ENCODE measurements around the gene TEX48.

The TEX48 gene

GRCh38 chr9:114666401-114666800 lies 15.6 kb downstream of the TEX48 start (continued):
- TF ChIP-seq ZNF274 (IDR thresholded peaks at IDR 0.05; ENCODE audit: low read length) (no peak), ZNF274 (tag by site-specific recombination; IDR thresholded peaks at IDR 0.05; ENCODE audit: borderline replicate concordance) (no peak)

GRCh38 chr9:114664181-114664580 lies 17.8 kb downstream of the TEX48 start:
- H3K27ac ChIP-seq (ENCODE audit: extremely low read depth, low read depth, low read length): no peak overlapping the region
- ChIA-PET CTCF (interaction anchor here (0.6 to 7.5 kb wide), 11 partner anchors 11 to 259 kb away, joined by 3 to 100 read pairs (median 4); partner anchors contain the start of gene TEX48), POLR2A (no interaction called here)
- TF ChIP-seq BCL6B (tag by site-specific recombination; IDR thresholded peaks at IDR 0.05): no peak
- TF ChIP-seq ZNF266 (tag by site-specific recombination; IDR thresholded peaks at IDR 0.05; ENCODE audit: low read depth): no peak
- TF ChIP-seq GLIS2 (tag by site-specific recombination; IDR thresholded peaks at IDR 0.05): no peak
- TF ChIP-seq MYNN (tag by site-specific recombination; IDR thresholded peaks at IDR 0.05; ENCODE audit: borderline replicate concordance): no peak
- TF ChIP-seq ZNF501 (tag by site-specific recombination; IDR thresholded peaks at IDR 0.05): no peak
- TF ChIP-seq SETDB1 (IDR thresholded peaks at IDR 0.05; ENCODE audit: insufficient read length, low read length): no peak
- no peak for TF ChIP-seq TRIM28 (IDR thresholded peaks at IDR 0.05; ENCODE audit: borderline replicate concordance, low read length)
- no peak for TF ChIP-seq GLIS1 (tag by site-specific recombination; IDR thresholded peaks at IDR 0.05)
- no peak for TF ChIP-seq FEZF1 (tag by site-specific recombination; IDR thresholded peaks at IDR 0.05)
- TF ChIP-seq SALL2 (tag by site-specific recombination; IDR thresholded peaks at IDR 0.05; ENCODE audit: borderline replicate concordance): no peak
- no peak for TF ChIP-seq ZBTB44 (tag by site-specific recombination; IDR thresholded peaks at IDR 0.05)
- no peak for TF ChIP-seq ZFP3 (tag by site-specific recombination; IDR thresholded peaks at IDR 0.05; ENCODE audit: low read depth)
- no peak for TF ChIP-seq ZNF785 (tag by site-specific recombination; IDR thresholded peaks at IDR 0.05)
- no peak for TF ChIP-seq ZNF555 (tag by site-specific recombination; conservative IDR thresholded peaks at IDR 0.05)
- no peaks in the 10 kb centered on the region for H3K36me3 ChIP-seq (ENCODE audit: control insufficient read depth in 2 of 2, insufficient read depth in 1 of 2, low read length in 2 of 2)
- H3K4me1 ChIP-seq (ENCODE audit: control insufficient read depth, insufficient read depth, low read length): no peaks in the 10 kb centered on the region
- no peaks in the 10 kb centered on the region for H3K9me3 ChIP-seq (ENCODE audit: control insufficient read depth, insufficient read depth, low read depth, low read length)
- H3K4me3 ChIP-seq (ENCODE audit: low read depth, low read length): no peak overlapping the region

- ChIA-PET CTCF (interaction anchor here (0.5 to 7.5 kb wide), 39 partner anchors 9 to 1620 kb away, joined by 3 to 100 read pairs (median 4); partner anchors contain the start of genes ATP6V1G1 and TEX48), POLR2A (no interaction called here)
- H3K36me3 ChIP-seq (ENCODE audit: control insufficient read depth in 2 of 2, insufficient read depth in 1 of 2, low read length in 2 of 2): no peaks in the 10 kb centered on the region
- H3K4me1 ChIP-seq (ENCODE audit: control insufficient read depth, insufficient read depth, low read length): no peaks in the 10 kb centered on the region
- H3K9me3 ChIP-seq (ENCODE audit: control insufficient read depth, insufficient read depth, low read depth, low read length): no peaks in the 10 kb centered on the region
- H3K27ac ChIP-seq (ENCODE audit: extremely low read depth, low read depth, low read length): no peak overlapping the region
- no peak overlapping the region for H3K4me3 ChIP-seq (ENCODE audit: low read depth, low read length)
- TF ChIP-seq GFI1B (tag by site-specific recombination; IDR thresholded peaks at IDR 0.05) (no peak), ZBTB48 (tag by site-specific recombination; IDR thresholded peaks at IDR 0.05) (no peak), SCRT2 (tag by site-specific recombination; IDR thresholded peaks at IDR 0.05) (no peak), ZNF548 (tag by site-specific recombination; IDR thresholded peaks at IDR 0.05) (no peak), KLF7 (tag by site-specific recombination; IDR thresholded peaks at IDR 0.05; ENCODE audit: borderline replicate concordance) (no peak), ZNF311 (tag by site-specific recombination; IDR thresholded peaks at IDR 0.05; ENCODE audit: borderline replicate concordance) (no peak), ZBTB7A (tag by site-specific recombination; IDR thresholded peaks at IDR 0.05; ENCODE audit: low read depth) (no peak), ZNF140 (tag by site-specific recombination; IDR thresholded peaks at IDR 0.05) (no peak), ZNF433 (tag by site-specific recombination; IDR thresholded peaks at IDR 0.05; ENCODE audit: low read depth) (no peak), CTCF (tag by site-specific recombination; IDR thresholded peaks at IDR 0.05) (0 out of 2 replicates have a peak, but pooled peaks have one; percentile 23)
Observed at GRCh38 chr9:114662081-114662989, 19.7 kb downstream of the TEX48 start.

All from HEK293 (cell line).